SK-N-SH (cell line): ENCODE measurements around the gene GPRIN3. TPM values are rescaled to one million over a fixed set of nuclear protein-coding genes. Genes with fewer than 3 reads are reported as not detected.

Experiments used
- CTCF ChIA-PET: fragments of 300-600, 350-600 bp; formaldehyde crosslinking; extraction: SDS; loops from one replicate; lab custom pipeline; 2021; lab: Yijun Ruan, JAX
- POLR2A ChIA-PET: fragments of 350-600 bp; sonication (Branson Sonifier 250); formaldehyde crosslinking; extraction: SDS; loops from one replicate; lab custom pipeline; 2020; ENCODE audit warnings: antibody characterized with exemption, inconsistent platforms; lab: Yijun Ruan, JAX
- DNase-seq: peaks from one replicate; pipeline ENCODE4 v3.0.0; 2012
- H2AFZ ChIP-seq: fragments of 200-600 bp; sonication (generic); 2 replicates; pipeline ENCODE4 v1.8.1; 2016; ENCODE audit warnings: antibody characterized with exemption, mild to moderate bottlenecking, low read depth
- H3F3A ChIP-seq: fragments of 200-600 bp; sonication (generic); replicated peaks from 2 replicates; pipeline ENCODE3; 2016; ENCODE audit warnings: antibody characterized with exemption, mild to moderate bottlenecking; ENCODE audit not compliant: insufficient read depth
- H3K27ac ChIP-seq, 2 experiments: fragments of 200-500 bp in 1 of 2; fragments of 200-600 bp in 1 of 2; sonication (Bioruptor generic) in 1 of 2; sonication (generic), shearing (Covaris generic) in 1 of 2; 2 replicates each; pipeline versions ENCODE4 v1.5.1 to v1.6.1; 2014 to 2016; ENCODE audit warnings: low read depth in 2 of 2, inconsistent platforms in 1 of 2, low read length in 1 of 2, mild to moderate bottlenecking in 1 of 2, mixed read lengths in 1 of 2
- H3K27me3 ChIP-seq: fragments of 200-600 bp; sonication (generic), shearing (Covaris generic); 2 replicates; pipeline ENCODE4 v1.6.1; 2016; ENCODE audit warnings: mixed run types; ENCODE audit not compliant: insufficient read depth
- H3K36me3 ChIP-seq, 2 experiments: fragments of 200-500 bp in 1 of 2; fragments of 200-600 bp in 1 of 2; sonication (Bioruptor generic) in 1 of 2; sonication (generic) in 1 of 2; replicated peaks in 1 of 2; 2 replicates each; pipeline versions ENCODE3 to v1.5.1; 2014 to 2016; ENCODE audit warnings: low read length in 1 of 2, mild to moderate bottlenecking in 1 of 2; ENCODE audit not compliant: insufficient read depth in 2 of 2, control insufficient read depth in 1 of 2
- H3K4me1 ChIP-seq, 2 experiments: fragments of 200-500 bp in 1 of 2; fragments of 200-600 bp in 1 of 2; sonication (Bioruptor generic) in 1 of 2; sonication (generic), shearing (Covaris generic) in 1 of 2; 2 replicates each; pipeline versions ENCODE4 v1.5.1 to v1.6.1; 2014 to 2016; ENCODE audit warnings: low read depth in 1 of 2, low read length in 1 of 2, mixed run types in 1 of 2; ENCODE audit not compliant: insufficient read depth in 2 of 2, control insufficient read depth in 1 of 2
- H3K4me2 ChIP-seq: fragments of 200-600 bp; sonication (generic), shearing (Covaris generic); 2 replicates; pipeline ENCODE4 v1.6.1; 2017; ENCODE audit warnings: mixed run types
- H3K4me3 ChIP-seq, 2 experiments: fragments of 200-500 bp in 1 of 2; fragments of 200-600 bp in 1 of 2; sonication (Bioruptor generic) in 1 of 2; sonication (generic), shearing (Covaris generic) in 1 of 2; 2 replicates each; pipeline versions ENCODE4 v1.5.1 to v1.8.1; 2014 to 2016; ENCODE audit warnings: low read depth in 2 of 2, inconsistent platforms in 1 of 2, low read length in 1 of 2, mild to moderate bottlenecking in 1 of 2, mixed read lengths in 1 of 2, moderate library complexity in 1 of 2
- H3K79me2 ChIP-seq: fragments of 200-600 bp; sonication (generic); 2 replicates; pipeline ENCODE4 v1.8.1; 2017; ENCODE audit warnings: mild to moderate bottlenecking; ENCODE audit not compliant: insufficient read depth
- H3K9ac ChIP-seq: fragments of 200-600 bp; sonication (generic); 2 replicates; pipeline ENCODE4 v1.6.1; 2017; ENCODE audit warnings: mixed run types
- H3K9me2 ChIP-seq: fragments of 200-600 bp; sonication (generic); 2 replicates; pipeline ENCODE4 v1.6.1; 2017; ENCODE audit warnings: mixed run types
- H3K9me3 ChIP-seq: fragments of 200-600 bp; sonication (generic); 2 replicates; pipeline ENCODE4 v1.6.1; 2017; ENCODE audit warnings: mixed run types, mild to moderate bottlenecking, moderate library complexity
- H4K20me1 ChIP-seq: fragments of 200-600 bp; sonication (generic); 2 replicates; pipeline ENCODE4 v1.6.1; 2017; ENCODE audit warnings: mild to moderate bottlenecking, mixed run types; ENCODE audit not compliant: insufficient read depth
- CHD2 ChIP-seq: fragments of 150-350 bp; IDR thresholded peaks from 2 replicates; pipeline ENCODE4 v1.6.1; 2018; ENCODE audit warnings: low read length; ENCODE audit not compliant: partially characterized antibody
- ELF1 ChIP-seq: IDR thresholded peaks from 2 replicates; pipeline ENCODE4 v1.4.0; 2012
- EP300 ChIP-seq, 2 experiments: IDR thresholded peaks; 2 replicates each; pipeline versions ENCODE4 v1.4.0 to v1.6.1; 2012; ENCODE audit warnings: borderline replicate concordance in 1 of 2, low read depth in 1 of 2, low read length in 1 of 2
- EZH2phosphoT487 ChIP-seq: fragments of 200-600 bp; sonication (generic); IDR thresholded peaks from 2 replicates; pipeline ENCODE4 v1.6.1; 2017; ENCODE audit warnings: low read depth, mixed run types, mild to moderate bottlenecking, antibody characterized with exemption, moderate library complexity, borderline replicate concordance
- FOXJ3 ChIP-seq: sonication (generic); formaldehyde crosslinking; IDR thresholded peaks from 2 replicates; pipeline ENCODE4 v1.5.1; 2020; ENCODE audit warnings: mild to moderate bottlenecking, missing genetic modification reagents
- GABPA ChIP-seq: IDR thresholded peaks from 2 replicates; pipeline ENCODE4 v1.4.0; 2012; ENCODE audit warnings: low read depth, mild to moderate bottlenecking
- IRF3 ChIP-seq: fragments of 150-350 bp; IDR thresholded peaks from 2 replicates; pipeline ENCODE4 v1.6.1; 2016; ENCODE audit warnings: mild to moderate bottlenecking, low read depth, low read length
- JUND ChIP-seq: IDR thresholded peaks from 2 replicates; pipeline ENCODE4 v1.4.0; 2012
- MEF2A ChIP-seq: IDR thresholded peaks from 2 replicates; pipeline ENCODE4 v1.4.0; 2012; ENCODE audit warnings: low read depth, borderline replicate concordance
- NFIC ChIP-seq: IDR thresholded peaks from 2 replicates; pipeline ENCODE4 v1.4.0; 2012; ENCODE audit warnings: borderline replicate concordance
- RFX5 ChIP-seq: IDR thresholded peaks from 2 replicates; pipeline ENCODE4 v1.6.1; 2012; ENCODE audit warnings: mild to moderate bottlenecking, improper control_type of control experiment, low read length
- SIN3A ChIP-seq: IDR thresholded peaks from 2 replicates; pipeline ENCODE4 v1.6.1; 2012; ENCODE audit warnings: low read depth, mild to moderate bottlenecking, low read length, moderate library complexity, borderline replicate concordance
- SMC3 ChIP-seq: IDR thresholded peaks from 2 replicates; pipeline ENCODE4 v1.6.1; 2012; ENCODE audit warnings: low read depth, low read length, improper control_type of control experiment
- TAF1 ChIP-seq: IDR thresholded peaks from 2 replicates; pipeline ENCODE4 v1.6.1; 2012; ENCODE audit warnings: low read depth, mild to moderate bottlenecking, low read length, moderate library complexity, borderline replicate concordance
- TCF12 ChIP-seq: IDR thresholded peaks from 2 replicates; pipeline ENCODE4 v1.4.0; 2012
- TEAD4 ChIP-seq: IDR thresholded peaks from 2 replicates; pipeline ENCODE4 v1.4.0; 2012; ENCODE audit warnings: mild to moderate bottlenecking, borderline replicate concordance; ENCODE audit not compliant: insufficient read depth
- USF1 ChIP-seq: IDR thresholded peaks from 2 replicates; pipeline ENCODE4 v1.4.0; 2012; ENCODE audit warnings: low read depth, borderline replicate concordance
- ZBTB33 ChIP-seq: IDR thresholded peaks from 2 replicates; pipeline ENCODE4 v1.4.0; 2012; ENCODE audit warnings: low read depth, borderline replicate concordance
- WGBS: methylation state at CpG from one replicate; pipeline ENCODE4 v1.1.6; 2017; ENCODE audit warnings: low lambda C conversion rate; 5-methylcytosine and 5-hydroxymethylcytosine counted together
- polyA plus RNA-seq, 3 experiments: library from polyadenylated mRNA; depleted of rRNA; stranded (reverse); fragments of >200 nt; gene quantifications; 2 replicates each; pipeline ENCODE4 v1.2.3, GENCODE V29; 2012

The GPRIN3 gene
- polyA plus RNA-seq, 1 of the 3 experiments (the other 2 are of a cell fraction), result not detected

- Histone ChIP-seq H3K9me2 (no peaks in the 10 kb centered on the region), H3K36me3 (no peaks in the 10 kb centered on the region), H3K4me2 (no peak overlapping the region), H4K20me1 (no peaks in the 10 kb centered on the region), H3K79me2 (no peaks in the 10 kb centered on the region), H3K27me3 (no peaks in the 10 kb centered on the region), H3K9ac (no peak overlapping the region), H3F3A (no peaks in the 10 kb centered on the region), H3K9me3 (no peaks in the 10 kb centered on the region), H3K4me1 (no peaks in the 10 kb centered on the region; a peak in 1 of 4 replicates), H3K27ac (no peak overlapping the region), H3K4me3 (no peak overlapping the region), H2AFZ (no peak overlapping the region)
- DNase-seq, result no peak
- WGBS, result 40% methylated on average over 4 of the region's 4 CpGs
- POLR2A ChIA-PET, result no interaction called here
- TF ChIP-seq MEF2A (no peak), USF1 (no peak), JUND (no peak), EZH2phosphoT487 (no peak), CHD2 (no peak), NFIC (no peak), TCF12 (no peak), SIN3A (no peak)
- CTCF ChIA-PET, result interaction anchor here (1.0 kb wide), 1 partner anchor 53 kb away, joined by 4 read pairs; no protein-coding TSS in a partner anchor
Measured at GRCh38 chr4:89279385-89279784, 28.2 kb downstream of the GPRIN3 start.

- Histone ChIP-seq H3K9me2 (no peaks in the 10 kb centered on the region), H3K4me3 (no peak overlapping the region), H3K27ac (no peak overlapping the region), H2AFZ (no peak overlapping the region), H3K79me2 (no peaks in the 10 kb centered on the region), H3K27me3 (no peaks in the 10 kb centered on the region), H3K9ac (no peak overlapping the region), H4K20me1 (no peaks in the 10 kb centered on the region), H3K36me3 (no peaks in the 10 kb centered on the region), H3K4me2 (no peak overlapping the region), H3F3A (no peaks in the 10 kb centered on the region), H3K4me1 (no peaks in the 10 kb centered on the region), H3K9me3 (no peaks in the 10 kb centered on the region)
- no peak for DNase-seq
- CTCF ChIA-PET, result interaction anchor here (1.0 to 1.6 kb wide), 2 partner anchors 16 to 22 kb away, joined by 4 to 5 read pairs; no protein-coding TSS in a partner anchor
- TF ChIP-seq NFIC (no peak), IRF3 (no peak), TCF12 (no peak), FOXJ3 (CRISPR knock-in tag) (no peak), SMC3 (no peak), EP300 (IDR thresholded peaks at IDR 0.05; ENCODE audit: borderline replicate concordance in 1 of 2, low read depth in 1 of 2, low read length in 1 of 2) (no peak), GABPA (no peak), TEAD4 (no peak), RFX5 (no peak), EZH2phosphoT487 (no peak), ELF1 (no peak), ZBTB33 (no peak), TAF1 (no peak)
- POLR2A ChIA-PET, result no interaction called here
- 37% methylated on average over 4 of the region's 5 CpGs for WGBS
Measured at GRCh38 chr4:89277412-89277811, 30.2 kb downstream of the GPRIN3 start.
